Fibroblast of skin of abdomen (primary cell): ENCODE measurements around the gene GFPT1.
"Not testable (repeated sequence)": the region's sequence is repeated elsewhere in the genome, so short reads cannot be mapped to it uniquely, and the experiment has no call there.

Source experiments
- DNase-seq: peaks from one replicate; pipeline ENCODE4 v3.0.0-alpha.2; 2013

Gene GFPT1

DNA sequence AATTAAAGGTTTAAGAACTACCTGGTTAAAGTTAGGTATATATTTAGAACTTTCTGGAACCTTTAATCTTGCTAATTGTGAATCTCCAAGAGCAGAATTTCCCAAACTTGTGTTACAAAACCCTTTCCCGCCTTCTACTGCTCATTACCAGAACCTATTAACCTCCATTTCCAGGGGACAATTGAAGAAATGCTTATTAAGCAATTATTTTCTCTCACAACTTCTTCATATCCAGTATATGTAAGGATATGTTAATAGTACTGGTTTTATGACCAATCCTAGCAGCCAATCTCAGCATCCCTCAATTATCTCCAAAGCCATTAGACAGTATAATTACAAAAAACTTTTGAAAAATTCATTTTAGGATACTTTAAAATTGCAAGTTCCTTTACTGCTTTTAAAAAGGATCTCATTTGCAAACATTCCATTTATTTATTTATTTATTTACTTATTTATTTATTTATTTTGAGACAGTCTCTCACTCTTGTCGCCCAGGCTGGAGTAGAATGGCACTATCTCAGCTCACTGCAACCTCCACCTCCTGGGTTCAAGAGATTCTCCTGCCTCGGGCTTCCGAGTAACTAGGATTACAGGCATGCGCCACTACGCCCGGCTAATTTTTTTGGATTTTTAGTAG is 3.7 kb downstream of the GFPT1 start:
- no peak for DNase-seq

DNA sequence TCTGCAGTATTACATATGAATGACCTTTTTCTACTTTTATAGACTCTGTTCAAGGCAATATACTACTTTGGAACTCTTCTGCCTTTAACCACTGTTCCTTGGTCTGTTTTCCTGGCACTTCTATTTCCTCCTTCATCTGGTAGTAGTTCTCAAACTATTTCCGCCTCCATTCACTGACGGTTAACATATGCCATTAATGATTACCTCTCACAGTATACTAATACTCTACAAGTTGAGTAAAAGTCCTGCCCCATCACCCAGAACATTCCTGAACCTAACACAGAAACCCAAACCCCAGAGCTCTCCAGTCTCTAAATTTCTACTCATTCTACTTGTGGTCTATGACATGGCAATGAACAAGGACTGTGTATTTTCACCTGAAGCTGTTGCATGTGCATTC is 4.5 kb downstream of the GFPT1 start:
- DNase-seq, result peak; percentile 1

DNA sequence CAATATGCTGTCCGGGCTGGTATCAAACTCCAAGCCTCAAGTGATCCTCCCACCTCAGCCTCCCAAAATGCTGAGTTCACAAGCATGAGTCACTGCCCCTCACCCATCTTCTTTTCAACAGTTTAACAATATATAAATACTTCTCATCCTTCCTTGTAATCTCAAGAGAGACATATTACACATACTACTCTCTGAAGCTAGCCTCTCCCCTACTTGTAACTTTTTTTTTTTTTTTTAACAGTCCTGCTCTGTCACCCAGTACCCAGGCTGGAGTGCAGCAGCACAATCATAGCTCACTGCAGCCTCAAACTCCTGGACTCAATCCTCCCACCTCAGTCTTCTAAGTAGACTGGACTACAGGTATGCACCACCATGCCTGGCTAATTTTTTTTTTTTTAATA is 5.7 kb downstream of the GFPT1 start:
- peak; percentile 46 for DNase-seq

DNA sequence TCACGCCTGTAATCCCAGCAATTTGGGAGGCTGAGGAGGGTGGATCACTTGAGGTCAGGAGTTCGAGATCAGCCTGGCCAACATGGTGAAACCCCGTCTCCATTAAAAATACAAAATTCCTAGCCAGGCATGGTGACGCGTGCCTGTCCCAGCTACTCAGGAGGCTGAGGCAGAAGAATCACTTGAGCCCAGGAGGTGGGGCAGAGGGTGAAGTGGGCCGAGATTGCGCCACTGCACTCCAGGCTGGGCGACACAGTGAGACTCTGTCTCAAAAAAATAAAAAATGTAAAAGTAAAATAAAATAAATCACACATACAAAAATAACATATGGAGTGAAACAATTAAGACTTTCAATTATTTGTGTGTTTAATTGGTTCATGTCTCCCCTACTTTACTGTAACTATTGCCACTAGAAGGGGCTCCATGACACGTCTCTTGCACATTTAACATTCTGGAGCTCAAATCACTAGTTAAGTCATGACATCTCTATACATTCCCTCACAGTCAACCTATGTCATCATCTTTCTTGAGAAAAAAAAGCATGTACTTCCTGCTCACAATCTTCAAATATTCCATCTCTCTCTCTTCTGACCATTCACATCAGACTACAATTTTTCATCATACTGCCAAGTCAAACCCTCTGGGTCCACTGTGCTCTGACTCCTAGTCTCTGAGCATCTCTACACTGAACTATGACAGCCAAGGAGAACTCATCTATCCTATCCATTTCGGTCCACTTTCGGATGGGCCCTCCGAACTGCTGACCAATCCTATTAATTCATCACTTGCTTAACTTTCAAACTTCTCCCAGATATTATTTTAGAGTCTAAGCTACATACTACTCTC is 6.7 kb downstream of the GFPT1 start:
- peak; percentile 29 for DNase-seq

- DNase-seq, result no peak
These were observed 10.6 kb downstream of the GFPT1 start for GRCh38 chr2:69376403-69376802.

GRCh38 chr2:69375494-69376353 is 11.3 kb downstream of the GFPT1 start:
- DNase-seq, result no peak

DNA sequence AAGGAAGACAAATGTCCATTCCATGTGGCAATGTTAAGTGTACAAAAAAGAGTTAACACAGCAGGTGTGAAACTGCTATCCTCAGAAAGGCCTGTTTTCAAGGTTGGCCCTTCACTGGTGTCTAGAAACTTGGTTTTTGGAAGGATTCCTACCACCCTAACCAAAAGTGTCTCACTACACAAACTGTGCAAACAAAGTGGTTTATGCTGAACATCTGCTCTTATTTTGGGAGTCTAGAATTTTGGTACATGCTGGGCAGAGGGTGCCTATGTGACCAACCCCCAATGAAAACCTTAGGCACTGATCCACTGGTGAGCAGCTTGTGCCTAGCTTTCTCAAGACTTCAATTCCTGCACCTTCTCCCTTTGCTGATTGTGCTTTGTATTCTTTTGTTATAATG is 14.3 kb downstream of the GFPT1 start:
- no peak for DNase-seq

DNA sequence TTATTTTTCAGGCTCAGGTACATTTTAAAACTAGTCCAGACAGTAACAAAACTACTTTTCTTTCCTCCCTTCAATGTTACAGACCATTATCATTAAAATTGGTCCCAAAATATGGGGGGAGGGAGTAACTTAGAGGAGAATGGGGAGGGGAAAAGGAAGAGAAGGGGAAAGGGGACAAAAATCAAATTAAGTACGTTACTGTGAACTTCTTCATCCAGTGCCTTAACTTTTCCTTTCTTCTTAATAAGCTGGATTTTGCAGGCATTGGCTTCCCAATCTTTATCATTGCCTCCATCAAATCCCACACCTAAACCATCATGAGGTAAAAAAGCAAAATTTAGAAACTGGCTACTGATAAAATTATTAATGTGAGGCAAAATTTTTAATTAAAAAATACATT is 17.2 kb downstream of the GFPT1 start:
- DNase-seq, result no peak

DNA sequence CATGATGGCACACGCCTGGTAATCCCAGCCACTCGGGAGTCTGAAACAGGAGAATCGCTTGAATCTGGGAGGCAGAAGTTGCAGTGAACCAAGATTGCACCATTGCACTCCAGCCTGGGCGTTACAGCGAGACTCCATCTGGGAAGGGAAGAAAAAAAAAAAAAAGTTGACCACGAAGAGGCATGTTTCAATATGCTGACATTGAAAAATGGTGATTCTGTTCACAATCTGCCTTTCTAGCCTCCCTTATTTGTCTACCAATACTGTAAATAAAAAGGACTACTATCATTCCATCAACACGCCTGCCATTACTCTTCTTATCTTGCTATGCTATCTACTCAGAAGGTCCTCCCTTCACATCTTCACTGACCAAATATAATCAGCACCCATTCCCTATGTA is 18.4 kb downstream of the GFPT1 start:
- no peak for DNase-seq

- DNase-seq, result no peak
These were observed 27.7 kb downstream of the GFPT1 start for GRCh38 chr2:69359371-69359770.

- DNase-seq, result no peak
These were observed 28.1 kb downstream of the GFPT1 start for GRCh38 chr2:69358914-69359313.

DNA sequence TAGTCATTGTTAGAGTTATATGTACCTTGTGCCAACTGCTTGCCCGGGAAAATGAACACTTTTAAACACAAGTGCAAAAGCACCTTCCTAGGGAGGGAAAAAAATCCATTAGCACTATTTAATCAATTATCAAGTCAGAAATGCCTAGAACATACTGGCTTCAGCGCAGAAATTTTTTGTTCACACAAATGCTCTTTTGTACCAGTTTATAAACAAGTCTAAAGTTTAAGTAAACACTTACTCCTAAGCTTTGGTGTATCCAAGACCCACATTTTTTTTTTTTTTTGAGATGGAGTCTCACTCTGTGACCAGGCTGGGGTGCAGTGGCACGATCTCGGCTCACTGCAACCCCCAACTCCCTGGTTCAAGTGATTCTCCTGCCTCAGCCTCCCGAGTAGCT is 30.6 kb downstream of the GFPT1 start:
- DNase-seq, result no peak

GRCh38 chr2:69354976-69355375 is 32.1 kb downstream of the GFPT1 start:
- DNase-seq, result not testable (repeated sequence)

DNA sequence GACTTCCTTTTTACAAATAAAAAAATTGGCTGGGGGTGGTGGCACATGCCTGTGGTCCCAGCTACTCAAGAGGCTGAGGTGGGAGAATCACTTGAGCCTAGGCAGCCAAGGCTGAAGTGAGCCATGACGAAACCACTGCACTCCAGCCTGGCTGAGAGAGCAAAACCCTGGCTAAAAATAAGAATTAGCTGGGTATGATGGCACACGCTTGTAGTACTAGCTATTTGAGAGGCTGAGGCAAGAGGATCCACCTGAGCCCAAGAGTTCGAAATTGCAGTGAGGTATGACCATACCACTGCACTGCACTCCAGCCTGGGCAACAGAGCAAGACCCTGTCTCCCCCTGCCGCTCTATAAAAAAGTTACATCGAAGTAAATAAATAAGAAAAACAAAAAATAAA is 33.7 kb downstream of the GFPT1 start:
- DNase-seq, result no peak

GRCh38 chr2:69348781-69349180 is 38.2 kb downstream of the GFPT1 start:
- no peak for DNase-seq

GRCh38 chr2:69345434-69345833 is 41.6 kb downstream of the GFPT1 start:
- no peak for DNase-seq

DNA sequence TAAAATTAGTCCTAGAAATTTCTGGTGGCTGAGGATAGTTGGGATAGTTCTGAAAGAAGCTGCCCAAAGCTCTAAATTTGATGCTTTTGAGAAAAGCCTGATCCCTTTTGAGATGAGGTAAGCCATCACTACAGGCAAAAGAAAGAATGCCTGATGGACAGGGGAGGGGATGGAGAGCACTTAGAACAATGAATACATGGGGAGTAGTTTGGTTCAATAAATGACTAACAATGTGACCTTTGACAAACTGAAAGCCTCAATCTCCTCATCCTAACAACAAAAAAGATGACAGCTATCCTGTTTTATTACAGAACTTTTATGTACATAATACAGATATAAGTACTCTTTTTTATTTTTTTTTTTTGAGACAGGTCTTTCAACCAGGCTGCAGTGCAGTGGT is 42.7 kb downstream of the GFPT1 start:
- no peak for DNase-seq

GRCh38 chr2:69340101-69340775 is 46.8 kb downstream of the GFPT1 start:
- peak; percentile 40 for DNase-seq

DNA sequence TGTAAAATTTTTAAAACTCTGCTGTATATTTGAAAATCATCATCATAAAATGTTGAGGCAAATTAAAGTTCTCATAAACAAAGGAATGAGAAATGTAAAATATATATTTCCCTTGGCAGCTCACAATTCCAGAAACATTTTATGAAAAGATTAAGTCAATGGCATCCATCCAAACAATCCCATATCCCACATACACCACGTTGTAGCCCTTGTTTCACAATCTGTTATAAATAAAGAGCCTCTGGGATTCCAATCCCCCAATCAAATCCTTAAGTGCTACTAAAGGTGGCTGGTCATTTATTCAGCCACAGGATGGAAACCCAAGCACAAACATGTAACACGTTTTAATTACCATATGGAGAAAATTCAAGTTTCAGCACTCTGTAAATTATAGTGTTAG is 51.7 kb downstream of the GFPT1 start:
- DNase-seq, result peak; percentile 30

- DNase-seq, result no peak
These were observed 53.7 kb downstream of the GFPT1 start for GRCh38 chr2:69333352-69333751.

GRCh38 chr2:69330781-69331180 is 56.2 kb downstream of the GFPT1 start:
- DNase-seq, result no peak

- no peak for DNase-seq
These were observed 64.4 kb downstream of the GFPT1 start for GRCh38 chr2:69322631-69323030.

GRCh38 chr2:69316550-69316949 is 70.5 kb downstream of the GFPT1 start:
- no peak for DNase-seq
